Right atrium auricular region (tissue), 2 donors: ENCODE data around the gene MAP3K19. TPM values are rescaled to one million over a fixed set of nuclear protein-coding genes. Genes with fewer than 3 reads are reported as not detected.

Experiments used
- DNase-seq: peaks from one replicate; pipeline ENCODE4 v3.0.0-alpha.2; 2019; ENCODE audit warnings: low spot score
- H3K27ac ChIP-seq, 2 donors: fragments of 200-600 bp; sonication (generic); 1 replicate in 1 of 2; 2 replicates in 1 of 2; pipeline ENCODE4 v1.5.1; 2016 to 2019
- H3K27me3 ChIP-seq, 2 donors: fragments of 200-600 bp; sonication (generic); one replicate each; pipeline versions ENCODE4 v1.5.1 to v1.6.0; 2017 to 2019
- H3K36me3 ChIP-seq: fragments of 200-600 bp; sonication (generic); one replicate; pipeline ENCODE4 v1.5.1; 2016
- H3K4me1 ChIP-seq, 2 donors: fragments of 200-600 bp; sonication (generic); one replicate each; pipeline versions ENCODE4 v1.5.1 to v1.6.0; 2017 to 2019
- H3K4me3 ChIP-seq, 2 donors: fragments of 200-600 bp; sonication (generic); 1 replicate in 1 of 2; 2 replicates in 1 of 2; pipeline ENCODE4 v1.5.1; 2017 to 2019; ENCODE audit warnings: mild to moderate bottlenecking in 1 of 2, moderate library complexity in 1 of 2
- H3K9me3 ChIP-seq, 2 donors: fragments of 200-600 bp; sonication (generic); one replicate each; pipeline ENCODE4 v1.5.1; 2019
- total RNA-seq, 2 donors: library from RNA; depleted of rRNA; stranded (reverse); fragments of >200 nt; gene quantifications; one replicate each; pipeline ENCODE4 v1.1.0, GENCODE V29; 2016
- TF ChIP-seq, protein P1 (sequence below), 2 donors: fragments of 200-600 bp; sonication (generic); IDR thresholded peaks; one replicate each; pipeline ENCODE4 v1.5.1; 2019; ENCODE audit warnings: antibody characterized with exemption in 2 of 2

The MAP3K19 gene
- total RNA-seq, 2 donors from 2014 or later = not detected

DNA sequence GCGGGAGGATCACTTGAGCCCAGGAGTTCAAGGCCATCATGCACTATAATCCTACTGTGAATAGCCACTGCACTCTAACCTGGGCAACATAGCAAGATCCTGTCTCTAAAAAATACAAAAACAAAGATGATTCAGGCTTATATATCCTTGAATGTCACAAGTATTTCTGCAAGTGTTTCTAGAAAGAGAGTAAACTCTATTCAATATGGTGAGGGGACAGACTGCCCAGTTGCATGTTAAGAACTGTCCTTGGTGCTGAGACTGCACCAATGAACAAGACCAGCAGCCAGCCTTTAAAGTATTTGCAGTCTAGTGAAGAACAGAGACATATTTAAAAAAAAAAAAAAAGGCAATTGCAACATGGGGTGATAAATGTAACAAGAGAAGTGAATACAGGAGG lies 16.4 kb downstream of the MAP3K19 start:
- H3K4me3 ChIP-seq = no peak overlapping the region
- H3K36me3 ChIP-seq = no peaks in the 10 kb centered on the region
- DNase-seq = no peak
- TF ChIP-seq, protein P1, sequence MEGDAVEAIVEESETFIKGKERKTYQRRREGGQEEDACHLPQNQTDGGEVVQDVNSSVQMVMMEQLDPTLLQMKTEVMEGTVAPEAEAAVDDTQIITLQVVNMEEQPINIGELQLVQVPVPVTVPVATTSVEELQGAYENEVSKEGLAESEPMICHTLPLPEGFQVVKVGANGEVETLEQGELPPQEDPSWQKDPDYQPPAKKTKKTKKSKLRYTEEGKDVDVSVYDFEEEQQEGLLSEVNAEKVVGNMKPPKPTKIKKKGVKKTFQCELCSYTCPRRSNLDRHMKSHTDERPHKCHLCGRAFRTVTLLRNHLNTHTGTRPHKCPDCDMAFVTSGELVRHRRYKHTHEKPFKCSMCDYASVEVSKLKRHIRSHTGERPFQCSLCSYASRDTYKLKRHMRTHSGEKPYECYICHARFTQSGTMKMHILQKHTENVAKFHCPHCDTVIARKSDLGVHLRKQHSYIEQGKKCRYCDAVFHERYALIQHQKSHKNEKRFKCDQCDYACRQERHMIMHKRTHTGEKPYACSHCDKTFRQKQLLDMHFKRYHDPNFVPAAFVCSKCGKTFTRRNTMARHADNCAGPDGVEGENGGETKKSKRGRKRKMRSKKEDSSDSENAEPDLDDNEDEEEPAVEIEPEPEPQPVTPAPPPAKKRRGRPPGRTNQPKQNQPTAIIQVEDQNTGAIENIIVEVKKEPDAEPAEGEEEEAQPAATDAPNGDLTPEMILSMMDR (IDR thresholded peaks at IDR 0.05) = no peak
- H3K9me3 ChIP-seq = no peaks in the 10 kb centered on the region
- H3K4me1 ChIP-seq = no peaks in the 10 kb centered on the region
- no peak overlapping the region for H3K27ac ChIP-seq
- H3K27me3 ChIP-seq = no peaks in the 10 kb centered on the region

DNA sequence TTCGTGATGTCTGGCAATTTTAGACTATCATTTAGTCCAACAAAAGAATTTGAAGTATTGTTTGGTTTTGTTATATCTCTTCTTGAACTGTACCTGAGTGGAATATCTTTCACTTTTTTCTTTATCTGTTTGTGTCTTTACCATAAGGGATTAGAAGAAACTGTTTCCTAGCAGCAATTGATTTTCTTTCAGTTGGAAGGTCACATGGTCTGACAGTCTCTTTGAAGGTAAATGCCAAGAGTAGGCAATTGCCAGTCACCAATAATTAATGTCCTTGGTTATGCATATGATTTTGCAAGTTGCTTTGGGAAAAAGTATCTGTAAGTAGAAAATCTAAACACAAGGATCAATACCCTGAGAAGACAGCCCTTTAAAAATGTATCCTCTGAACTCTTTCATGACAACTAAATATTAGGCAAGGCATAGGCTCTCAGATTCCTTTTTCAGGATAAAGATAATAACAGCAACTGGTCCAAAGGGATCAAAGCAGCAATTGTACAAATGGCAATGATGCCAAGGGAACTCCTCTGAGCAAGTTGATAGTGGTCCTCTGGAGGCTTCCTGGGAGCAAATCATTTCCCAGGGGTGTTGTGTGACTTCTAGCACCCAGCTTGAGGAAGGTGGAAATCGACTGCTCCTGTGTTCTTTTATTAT lies 17.6 kb downstream of the MAP3K19 start:
- Histone ChIP-seq H3K27ac (no peak overlapping the region), H3K4me3 (no peak overlapping the region), H3K36me3 (no peaks in the 10 kb centered on the region), H3K27me3 (no peaks in the 10 kb centered on the region), H3K9me3 (no peaks in the 10 kb centered on the region), H3K4me1 (no peaks in the 10 kb centered on the region)
- no peak for DNase-seq
- TF ChIP-seq, protein P1 (IDR thresholded peaks at IDR 0.05) = no peak

DNA sequence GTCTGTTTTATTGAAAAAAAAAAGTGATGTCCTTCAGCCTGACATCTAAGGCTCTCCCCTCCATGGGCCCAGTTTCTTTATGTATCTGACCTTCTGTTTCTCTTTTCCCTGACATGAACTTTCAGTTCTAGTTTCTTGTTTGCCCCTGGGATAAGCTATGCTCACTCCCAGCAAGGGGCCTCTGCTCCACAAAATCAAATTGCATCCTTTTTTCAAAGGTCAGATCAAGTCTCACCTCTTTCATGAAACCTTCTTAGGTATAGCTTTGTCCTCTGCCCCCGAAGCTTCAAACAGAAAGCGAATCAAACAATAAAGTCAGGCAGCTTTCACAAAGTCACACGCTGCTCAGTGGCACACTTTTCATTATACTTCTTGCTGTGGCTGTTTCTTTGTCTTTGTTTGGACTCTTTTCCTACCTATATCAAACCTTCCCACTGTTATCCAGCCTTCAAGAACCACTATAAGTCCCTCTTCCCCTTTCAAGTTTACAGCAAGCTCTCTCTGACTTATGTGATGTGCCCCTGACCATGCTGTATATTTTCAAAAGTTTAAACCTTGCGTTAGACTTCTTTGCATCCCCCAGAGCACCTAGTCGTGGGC lies 23.3 kb downstream of the MAP3K19 start:
- no peaks in the 10 kb centered on the region for H3K4me1 ChIP-seq
- H3K27ac ChIP-seq = no peak overlapping the region
- no peaks in the 10 kb centered on the region for H3K9me3 ChIP-seq
- DNase-seq = no peak
- H3K4me3 ChIP-seq = no peak overlapping the region
- TF ChIP-seq, protein P1 (IDR thresholded peaks at IDR 0.05) = no peak
- H3K36me3 ChIP-seq = no peaks in the 10 kb centered on the region
- H3K27me3 ChIP-seq = no peaks in the 10 kb centered on the region

DNA sequence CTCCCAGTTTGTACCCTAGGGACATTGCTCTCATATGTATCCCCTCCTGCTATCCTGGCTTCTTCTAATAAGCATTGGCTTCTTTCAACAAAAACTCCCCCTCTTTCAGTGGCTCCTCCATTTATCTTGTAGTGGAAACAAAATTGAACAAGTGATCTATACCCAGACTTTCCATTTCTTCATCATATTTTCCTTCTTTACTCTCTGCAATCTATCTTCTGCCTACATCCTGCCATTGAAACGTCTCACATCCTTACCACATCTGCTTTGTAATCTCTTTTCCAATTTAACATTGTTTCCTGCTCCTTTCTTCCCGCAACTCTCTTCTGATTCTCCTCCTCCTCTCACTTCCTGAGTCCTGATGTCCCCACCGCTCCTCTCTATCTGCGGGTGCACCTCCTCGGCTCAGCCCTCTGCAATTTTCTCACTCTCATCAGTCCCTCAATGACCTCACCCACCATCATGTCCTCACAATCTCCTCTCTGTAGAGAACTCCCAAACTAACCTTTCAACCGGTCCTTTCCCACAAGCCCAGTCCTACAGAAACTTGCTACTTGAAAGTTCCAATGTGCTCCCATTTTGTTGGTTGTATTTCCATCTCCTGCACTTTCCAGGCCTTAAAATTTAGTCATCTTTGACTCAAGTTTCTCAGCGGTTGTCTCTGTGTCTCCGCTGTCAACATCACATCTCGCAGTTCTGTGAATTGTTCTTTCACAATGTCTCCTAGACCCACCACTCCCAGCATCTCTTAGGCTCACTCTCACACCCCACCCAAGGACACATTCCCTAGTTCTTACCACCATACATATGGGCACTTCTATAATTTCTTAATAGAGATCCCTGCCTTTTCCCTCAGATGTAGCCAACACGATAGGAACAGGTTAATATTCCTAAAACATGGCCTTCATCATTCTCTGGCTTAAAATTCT lies 24.0 kb downstream of the MAP3K19 start:
- no peaks in the 10 kb centered on the region for H3K27me3 ChIP-seq
- no peaks in the 10 kb centered on the region for H3K4me1 ChIP-seq
- H3K9me3 ChIP-seq = no peaks in the 10 kb centered on the region
- no peak for DNase-seq
- H3K27ac ChIP-seq = no peak overlapping the region
- no peaks in the 10 kb centered on the region for H3K36me3 ChIP-seq
- H3K4me3 ChIP-seq = no peak overlapping the region
- TF ChIP-seq, protein P1 (IDR thresholded peaks at IDR 0.05) = no peak

DNA sequence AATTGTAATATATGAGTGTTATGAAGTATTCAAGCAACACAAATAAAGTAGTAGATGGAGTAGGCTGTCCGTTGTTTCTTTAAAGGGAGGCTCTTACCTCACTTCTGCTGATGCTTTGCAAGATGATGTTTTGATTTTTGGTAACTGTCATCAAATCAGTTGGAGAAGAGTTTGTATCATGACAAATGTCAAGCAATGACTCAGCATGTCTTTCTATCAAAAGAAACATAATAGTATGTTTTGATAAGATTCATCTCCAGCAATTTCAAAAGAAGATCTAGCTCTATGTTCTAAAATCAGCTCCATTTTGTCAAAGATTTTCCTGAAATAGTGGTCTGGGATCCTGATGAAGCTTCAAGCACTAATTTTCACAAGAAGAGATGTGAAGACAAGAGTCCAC lies 25.6 kb downstream of the MAP3K19 start:
- no peak overlapping the region for H3K4me3 ChIP-seq
- H3K9me3 ChIP-seq = no peaks in the 10 kb centered on the region
- no peak overlapping the region for H3K27ac ChIP-seq
- TF ChIP-seq, protein P1 (IDR thresholded peaks at IDR 0.05) = no peak
- no peaks in the 10 kb centered on the region for H3K4me1 ChIP-seq
- no peak for DNase-seq
- H3K36me3 ChIP-seq = no peaks in the 10 kb centered on the region
- no peaks in the 10 kb centered on the region for H3K27me3 ChIP-seq
